COLO668 (cell line): ENCODE measurements around the gene SH3RF3.

Source experiments
- DNase-seq: peaks from one replicate; lab custom pipeline; 2025; ENCODE audit not compliant: unreplicated experiment; lab: John Stamatoyannopoulos, UW

Gene SH3RF3

GRCh38 chr2:109176928-109177327 lies 47.9 kb downstream of the SH3RF3 start:
- peak; percentile 31 for DNase-seq

- DNase-seq = no peak
These were observed 48.6 kb downstream of the SH3RF3 start for GRCh38 chr2:109177635-109178034.

GRCh38 chr2:109178968-109179367 lies 50.0 kb downstream of the SH3RF3 start:
- no peak for DNase-seq

GRCh38 chr2:109180786-109181185 lies 51.8 kb downstream of the SH3RF3 start:
- no peak for DNase-seq

GRCh38 chr2:109182426-109182825 lies 53.4 kb downstream of the SH3RF3 start:
- no peak for DNase-seq

GRCh38 chr2:109183871-109184270 lies 54.9 kb downstream of the SH3RF3 start:
- no peak for DNase-seq

GRCh38 chr2:109184368-109184767 lies 55.4 kb downstream of the SH3RF3 start:
- no peak for DNase-seq

GRCh38 chr2:109185338-109185737 lies 56.3 kb downstream of the SH3RF3 start:
- DNase-seq = no peak

- DNase-seq = no peak
These were observed 57.0 kb downstream of the SH3RF3 start for GRCh38 chr2:109185821-109186570.

- DNase-seq = no peak
These were observed 57.7 kb downstream of the SH3RF3 start for GRCh38 chr2:109186656-109187250.

GRCh38 chr2:109187711-109188495 lies 58.9 kb downstream of the SH3RF3 start:
- DNase-seq = peak; percentile 61

GRCh38 chr2:109188496-109188890 lies 59.5 kb downstream of the SH3RF3 start:
- DNase-seq = no peak

GRCh38 chr2:109188898-109189297 lies 59.9 kb downstream of the SH3RF3 start:
- no peak for DNase-seq

GRCh38 chr2:109189751-109190150 lies 60.7 kb downstream of the SH3RF3 start:
- no peak for DNase-seq

- DNase-seq = no peak
These were observed 65.0 kb downstream of the SH3RF3 start for GRCh38 chr2:109193807-109194619.

GRCh38 chr2:109194620-109194937 lies 65.6 kb downstream of the SH3RF3 start:
- DNase-seq = peak; percentile 39

- DNase-seq = no peak
These were observed 66.4 kb downstream of the SH3RF3 start for GRCh38 chr2:109195193-109196045.

GRCh38 chr2:109196081-109196875 lies 67.3 kb downstream of the SH3RF3 start:
- DNase-seq = no peak
